Astrocyte of the cerebellum (primary cell): ENCODE data around the gene MYO5A.

Experiments
- DNase-seq: peaks from one replicate; pipeline ENCODE4 v3.0.0-alpha.2; 2011; ENCODE audit warnings: low read depth
- H3K4me3 ChIP-seq: 2 replicates; pipeline ENCODE4 v1.5.1; 2011; ENCODE audit warnings: mild to moderate bottlenecking, low read depth, low read length, moderate library complexity
- CTCF ChIP-seq: IDR thresholded peaks from 2 replicates; pipeline ENCODE4 v1.5.1; 2012; ENCODE audit warnings: low read length, low read depth, moderate library complexity, mild to moderate bottlenecking; ENCODE audit errors: missing control alignments
- in situ Hi-C: cut with HindIII; loops from 2 replicates; pipeline ENCODE4 v1.10.0; 2017; ENCODE audit warnings: low sequenced_read_pairs

The MYO5A gene

GRCh38 chr15:52427804-52428203 is 100.9 kb downstream of the MYO5A start:
- in situ Hi-C loops = no loop called here
- H3K4me3 ChIP-seq = no peak overlapping the region
- peak; percentile 56 for DNase-seq
- TF ChIP-seq CTCF = no peak

- no peak for TF ChIP-seq CTCF
- no peak for DNase-seq
- no peak overlapping the region for H3K4me3 ChIP-seq
- in situ Hi-C loops = no loop called here
Observed at GRCh38 chr15:52424856-52425431, 103.7 kb downstream of the MYO5A start.

GRCh38 chr15:52423852-52424251 is 104.8 kb downstream of the MYO5A start:
- in situ Hi-C loops = no loop called here
- no peak for TF ChIP-seq CTCF
- no peak overlapping the region for H3K4me3 ChIP-seq
- no peak for DNase-seq

GRCh38 chr15:52422001-52422400 is 106.7 kb downstream of the MYO5A start:
- in situ Hi-C loops = no loop called here
- TF ChIP-seq CTCF = no peak

GRCh38 chr15:52421029-52421428 is 107.7 kb downstream of the MYO5A start:
- DNase-seq = no peak
- in situ Hi-C loops = no loop called here
- no peak for TF ChIP-seq CTCF
- H3K4me3 ChIP-seq = no peak overlapping the region

More at GRCh38 chr15:52422001-52422400, 106.7 kb downstream of the MYO5A start:
- no peak overlapping the region for H3K4me3 ChIP-seq
- no peak for DNase-seq

GRCh38 chr15:52419494-52419893 is 109.2 kb downstream of the MYO5A start:
- H3K4me3 ChIP-seq = no peak overlapping the region
- TF ChIP-seq CTCF = no peak
- in situ Hi-C loops = no loop called here
- no peak for DNase-seq
